ENCODE data around the gene KCNJ3. TPM values are rescaled to one million over a fixed set of nuclear protein-coding genes. Genes with fewer than 3 reads are reported as not detected.

Gene KCNJ3
- total and polyA plus RNA-seq, 2 of the 13 experiments (the other 11 are each of a cell fraction or from before 2014, with no cell fraction given): not detected

DNA sequence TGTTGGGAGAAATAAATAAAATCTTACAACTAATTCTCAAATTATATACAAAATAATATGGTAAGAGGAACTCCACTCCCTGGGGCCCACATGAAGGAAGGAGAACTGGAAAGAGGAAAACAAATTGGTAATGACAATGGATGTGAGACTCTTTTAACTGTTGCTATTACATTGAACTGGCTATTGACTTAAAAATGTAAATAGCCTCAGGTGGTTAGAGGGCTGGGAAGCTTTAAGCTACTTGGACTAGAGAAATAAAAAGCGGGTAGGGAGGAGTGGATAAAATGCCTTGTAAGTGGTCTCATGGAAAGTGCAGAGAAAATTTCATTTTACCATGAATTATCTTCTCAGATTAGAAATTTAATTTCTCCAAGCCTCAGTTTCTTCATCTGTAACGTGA, 64.1 kb downstream of the KCNJ3 start:
- H3K9ac ChIP-seq (ENCODE audit: insufficient read depth, low read depth, low read length): no peak overlapping the region
- CTCF ChIA-PET (ENCODE audit: low intra/inter-chr PET ratio, low total read pairs): no interaction called here
- H3K4me3 ChIP-seq (replicated peaks in 1 of 3; ENCODE audit: insufficient read depth in 1 of 3, low read depth in 2 of 3, low read length in 3 of 3): no peak overlapping the region
- no peaks in the 10 kb centered on the region; a peak in 1 of 5 replicates for H3K27me3 ChIP-seq (ENCODE audit: control insufficient read depth in 1 of 2, insufficient read depth in 2 of 2, low read length in 2 of 2)
- intact Hi-C loops (cut with micrococcal nuclease; ENCODE audit: unreplicated experiment): no loop called here
- no peak for TF ChIP-seq ZKSCAN5 (CRISPR knock-in tag; IDR thresholded peaks at IDR 0.05)
- TF ChIP-seq TBX2 (CRISPR knock-in tag; IDR thresholded peaks at IDR 0.05; ENCODE audit: borderline replicate concordance): no peak
- 1% methylated on average over 2 of the region's 2 CpGs for WGBS (ENCODE audit: low lambda C conversion rate)
- no peak overlapping the region for H3K27ac ChIP-seq (ENCODE audit: extremely low read length, insufficient read depth, low read length)
- no peak overlapping the region for H2AFZ ChIP-seq (ENCODE audit: low read length)
- H3K4me1 ChIP-seq (ENCODE audit: insufficient read depth, low read length): no peaks in the 10 kb centered on the region
- H4K20me1 ChIP-seq (ENCODE audit: insufficient read depth, low read length): no peaks in the 10 kb centered on the region
- no peaks in the 10 kb centered on the region for H3K9me3 ChIP-seq (ENCODE audit: low read length)
- DNase-seq (ENCODE audit: low spot score) (no peak), ATAC-seq (no peak), FAIRE-seq (no peak)
- in situ Hi-C loops (cut with HindIII; ENCODE audit: extremely low pct_ligation_motif_present, low pct_unique_long_range_greater_than_20kb): no loop called here
- H3K36me3 ChIP-seq (replicated peaks in 1 of 2; ENCODE audit: control insufficient read depth in 1 of 2, insufficient read depth in 2 of 2, low read length in 2 of 2): no peaks in the 10 kb centered on the region
- BruUV-seq (replicated peaks): no TSS peak
- POLR2A ChIA-PET: no interaction called here
- no peaks in the 10 kb centered on the region for H3K79me2 ChIP-seq (ENCODE audit: insufficient read depth, low read length)
- no peak overlapping the region for H3K4me2 ChIP-seq (ENCODE audit: low read depth, low read length)

DNA sequence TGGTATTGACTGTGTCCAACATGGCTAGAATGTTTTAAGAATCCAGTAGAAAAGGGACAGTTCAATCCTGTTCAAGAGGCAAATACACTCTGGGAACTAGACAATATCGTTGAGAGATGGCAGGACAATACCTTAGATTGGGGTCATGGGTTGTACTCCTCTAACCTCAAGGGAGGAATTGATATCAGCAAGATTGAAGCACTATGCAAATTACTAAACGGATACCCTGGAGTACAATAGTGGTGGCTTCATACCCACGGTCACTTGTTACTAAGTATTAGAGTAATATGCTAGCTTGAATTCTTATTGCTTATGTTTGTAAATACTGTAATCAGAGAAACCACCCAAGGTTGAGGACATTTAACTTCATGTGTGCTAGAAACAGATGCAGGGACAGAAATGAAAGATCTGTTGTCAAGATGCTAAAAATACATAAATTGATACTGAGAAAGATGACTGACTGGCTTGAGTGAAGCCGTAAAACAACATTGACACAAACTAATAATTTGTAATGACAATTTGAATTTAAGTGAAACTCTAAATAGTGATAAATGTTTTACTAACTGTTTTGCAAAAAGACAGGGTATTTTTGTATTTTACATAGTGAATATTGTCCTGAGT, 73.3 kb downstream of the KCNJ3 start:
- no peaks in the 10 kb centered on the region for H4K20me1 ChIP-seq (ENCODE audit: insufficient read depth, low read length)
- intact Hi-C loops (cut with micrococcal nuclease; ENCODE audit: unreplicated experiment) (no loop called here), in situ Hi-C loops (cut with HindIII; ENCODE audit: extremely low pct_ligation_motif_present, low pct_unique_long_range_greater_than_20kb) (no loop called here)
- WGBS (ENCODE audit: low lambda C conversion rate): 27% methylated on average over 4 of the region's 4 CpGs
- TF ChIP-seq ZNF382 (CRISPR knock-in tag; IDR thresholded peaks at IDR 0.05; ENCODE audit: borderline replicate concordance): no peak
- TF ChIP-seq, protein P1, sequence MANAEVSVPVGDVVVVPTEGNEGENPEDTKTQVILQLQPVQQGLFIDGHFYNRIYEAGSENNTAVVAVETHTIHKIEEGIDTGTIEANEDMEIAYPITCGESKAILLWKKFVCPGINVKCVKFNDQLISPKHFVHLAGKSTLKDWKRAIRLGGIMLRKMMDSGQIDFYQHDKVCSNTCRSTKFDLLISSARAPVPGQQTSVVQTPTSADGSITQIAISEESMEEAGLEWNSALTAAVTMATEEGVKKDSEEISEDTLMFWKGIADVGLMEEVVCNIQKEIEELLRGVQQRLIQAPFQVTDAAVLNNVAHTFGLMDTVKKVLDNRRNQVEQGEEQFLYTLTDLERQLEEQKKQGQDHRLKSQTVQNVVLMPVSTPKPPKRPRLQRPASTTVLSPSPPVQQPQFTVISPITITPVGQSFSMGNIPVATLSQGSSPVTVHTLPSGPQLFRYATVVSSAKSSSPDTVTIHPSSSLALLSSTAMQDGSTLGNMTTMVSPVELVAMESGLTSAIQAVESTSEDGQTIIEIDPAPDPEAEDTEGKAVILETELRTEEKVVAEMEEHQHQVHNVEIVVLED (CRISPR knock-in tag; IDR thresholded peaks at IDR 0.05; ENCODE audit: borderline replicate concordance): no peak
- TF ChIP-seq ZNF766 (CRISPR knock-in tag; IDR thresholded peaks at IDR 0.05; ENCODE audit: borderline replicate concordance): no peak
- no peak for TF ChIP-seq SALL2 (CRISPR knock-in tag; IDR thresholded peaks at IDR 0.05)
- no peak for TF ChIP-seq MAF1 (CRISPR knock-in tag; IDR thresholded peaks at IDR 0.05; ENCODE audit: borderline replicate concordance)
- TF ChIP-seq SRSF9 (IDR thresholded peaks at IDR 0.05; ENCODE audit: borderline replicate concordance, insufficient read depth, low read depth, low read length, poor library complexity, severe bottlenecking): no peak
- TF ChIP-seq WIZ (CRISPR knock-in tag; IDR thresholded peaks at IDR 0.05): no peak
- TF ChIP-seq, protein P2, sequence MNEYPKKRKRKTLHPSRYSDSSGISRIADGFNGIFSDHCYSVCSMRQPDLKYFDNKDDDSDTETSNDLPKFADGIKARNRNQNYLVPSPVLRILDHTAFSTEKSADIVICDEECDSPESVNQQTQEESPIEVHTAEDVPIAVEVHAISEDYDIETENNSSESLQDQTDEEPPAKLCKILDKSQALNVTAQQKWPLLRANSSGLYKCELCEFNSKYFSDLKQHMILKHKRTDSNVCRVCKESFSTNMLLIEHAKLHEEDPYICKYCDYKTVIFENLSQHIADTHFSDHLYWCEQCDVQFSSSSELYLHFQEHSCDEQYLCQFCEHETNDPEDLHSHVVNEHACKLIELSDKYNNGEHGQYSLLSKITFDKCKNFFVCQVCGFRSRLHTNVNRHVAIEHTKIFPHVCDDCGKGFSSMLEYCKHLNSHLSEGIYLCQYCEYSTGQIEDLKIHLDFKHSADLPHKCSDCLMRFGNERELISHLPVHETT (CRISPR knock-in tag; conservative IDR thresholded peaks at IDR 0.05): no peak
- no peak for TF ChIP-seq YY1 (IDR thresholded peaks at IDR 0.05; ENCODE audit: insufficient read depth, insufficient replicate concordance, low read depth, low read length)
- TF ChIP-seq, protein P3, sequence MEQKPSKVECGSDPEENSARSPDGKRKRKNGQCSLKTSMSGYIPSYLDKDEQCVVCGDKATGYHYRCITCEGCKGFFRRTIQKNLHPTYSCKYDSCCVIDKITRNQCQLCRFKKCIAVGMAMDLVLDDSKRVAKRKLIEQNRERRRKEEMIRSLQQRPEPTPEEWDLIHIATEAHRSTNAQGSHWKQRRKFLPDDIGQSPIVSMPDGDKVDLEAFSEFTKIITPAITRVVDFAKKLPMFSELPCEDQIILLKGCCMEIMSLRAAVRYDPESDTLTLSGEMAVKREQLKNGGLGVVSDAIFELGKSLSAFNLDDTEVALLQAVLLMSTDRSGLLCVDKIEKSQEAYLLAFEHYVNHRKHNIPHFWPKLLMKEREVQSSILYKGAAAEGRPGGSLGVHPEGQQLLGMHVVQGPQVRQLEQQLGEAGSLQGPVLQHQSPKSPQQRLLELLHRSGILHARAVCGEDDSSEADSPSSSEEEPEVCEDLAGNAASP (CRISPR knock-in tag; IDR thresholded peaks at IDR 0.05; ENCODE audit: borderline replicate concordance): no peak
- no peak for TF ChIP-seq ZFP1 (CRISPR knock-in tag; IDR thresholded peaks at IDR 0.05)
- TF ChIP-seq PRMT3 (CRISPR knock-in tag; IDR thresholded peaks at IDR 0.05; ENCODE audit: borderline replicate concordance, low read depth): no peak
- DNase-seq (ENCODE audit: low spot score) (no peak), FAIRE-seq (no peak), ATAC-seq (no peak)
- H3K36me3 ChIP-seq (replicated peaks in 1 of 2; ENCODE audit: control insufficient read depth in 1 of 2, insufficient read depth in 2 of 2, low read length in 2 of 2): no peaks in the 10 kb centered on the region
- no TSS peak for BruUV-seq (replicated peaks)
- H3K79me2 ChIP-seq (ENCODE audit: insufficient read depth, low read length): no peaks in the 10 kb centered on the region
- no peaks in the 10 kb centered on the region for H3K4me1 ChIP-seq (ENCODE audit: insufficient read depth, low read length)
- H3K27ac ChIP-seq (ENCODE audit: extremely low read length, insufficient read depth, low read length): no peak overlapping the region
- ChIA-PET CTCF (ENCODE audit: low intra/inter-chr PET ratio, low total read pairs) (no interaction called here), POLR2A (no interaction called here)
- H3K27me3 ChIP-seq (ENCODE audit: control insufficient read depth in 1 of 2, insufficient read depth in 2 of 2, low read length in 2 of 2): no peaks in the 10 kb centered on the region
- H3K4me3 ChIP-seq (replicated peaks in 1 of 3; ENCODE audit: insufficient read depth in 1 of 3, low read depth in 2 of 3, low read length in 3 of 3): no peak overlapping the region
- H3K9ac ChIP-seq (ENCODE audit: insufficient read depth, low read depth, low read length): no peak overlapping the region
- no peak overlapping the region for H2AFZ ChIP-seq (ENCODE audit: low read length)
- no peaks in the 10 kb centered on the region for H3K9me3 ChIP-seq (ENCODE audit: low read length)
- no peak overlapping the region for H3K4me2 ChIP-seq (ENCODE audit: low read depth, low read length)
